ENCODE results near the gene SNTB2. TPM values are rescaled to one million over a fixed set of nuclear protein-coding genes. Genes with fewer than 3 reads are reported as not detected.

Gene SNTB2
- total and polyA plus RNA-seq, 2 donors (not counting 3 experiments of a cell fraction or from before 2014, with no cell fraction given): 24.9 to 73.7 TPM

DNA sequence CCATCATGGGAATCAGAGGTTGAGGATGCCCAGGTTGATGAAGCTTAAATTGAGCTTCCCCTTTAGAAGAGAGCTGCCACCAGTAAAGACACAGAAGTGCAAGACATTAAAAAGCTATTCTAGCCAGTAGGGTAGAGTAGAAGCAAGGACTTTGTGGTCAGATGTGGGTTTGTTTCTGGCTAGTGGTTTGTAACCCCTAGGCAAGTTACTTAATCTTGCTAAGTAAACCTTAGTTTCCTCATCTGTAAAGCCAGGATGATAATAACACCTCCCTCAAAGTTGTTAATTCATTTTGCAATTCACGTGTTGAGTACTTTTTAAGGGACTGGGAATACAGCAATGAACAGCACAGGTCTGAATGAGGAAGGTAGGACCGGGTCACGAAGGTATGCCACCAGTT is 3.6 kb downstream of the SNTB2 start:
- H3K9ac ChIP-seq (replicated peaks; ENCODE audit: extremely low read depth, insufficient read depth, low read length): no peak overlapping the region
- no peak for TF ChIP-seq FOS (IDR thresholded peaks at IDR 0.05; ENCODE audit: borderline replicate concordance, insufficient read depth, low read length)
- no peak for TF ChIP-seq GATA2 (IDR thresholded peaks at IDR 0.05; ENCODE audit: insufficient read depth, insufficient read length, low read depth, low read length)
- no peak for TF ChIP-seq JUN (IDR thresholded peaks at IDR 0.05; ENCODE audit: borderline replicate concordance, insufficient read depth, insufficient read length, low read depth)
- TF ChIP-seq MYC (IDR thresholded peaks at IDR 0.05; ENCODE audit: low read depth, low read length): no peak
- no peak for TF ChIP-seq POLR2AphosphoS5 (IDR thresholded peaks at IDR 0.05; ENCODE audit: insufficient read depth, low read depth, low read length)
- TF ChIP-seq, protein P1, sequence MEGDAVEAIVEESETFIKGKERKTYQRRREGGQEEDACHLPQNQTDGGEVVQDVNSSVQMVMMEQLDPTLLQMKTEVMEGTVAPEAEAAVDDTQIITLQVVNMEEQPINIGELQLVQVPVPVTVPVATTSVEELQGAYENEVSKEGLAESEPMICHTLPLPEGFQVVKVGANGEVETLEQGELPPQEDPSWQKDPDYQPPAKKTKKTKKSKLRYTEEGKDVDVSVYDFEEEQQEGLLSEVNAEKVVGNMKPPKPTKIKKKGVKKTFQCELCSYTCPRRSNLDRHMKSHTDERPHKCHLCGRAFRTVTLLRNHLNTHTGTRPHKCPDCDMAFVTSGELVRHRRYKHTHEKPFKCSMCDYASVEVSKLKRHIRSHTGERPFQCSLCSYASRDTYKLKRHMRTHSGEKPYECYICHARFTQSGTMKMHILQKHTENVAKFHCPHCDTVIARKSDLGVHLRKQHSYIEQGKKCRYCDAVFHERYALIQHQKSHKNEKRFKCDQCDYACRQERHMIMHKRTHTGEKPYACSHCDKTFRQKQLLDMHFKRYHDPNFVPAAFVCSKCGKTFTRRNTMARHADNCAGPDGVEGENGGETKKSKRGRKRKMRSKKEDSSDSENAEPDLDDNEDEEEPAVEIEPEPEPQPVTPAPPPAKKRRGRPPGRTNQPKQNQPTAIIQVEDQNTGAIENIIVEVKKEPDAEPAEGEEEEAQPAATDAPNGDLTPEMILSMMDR (IDR thresholded peaks at IDR 0.05; ENCODE audit: extremely low read depth in 1 of 2, insufficient read depth in 1 of 2, low read depth in 1 of 2, low read length in 2 of 2): no peak
- no peak for TF ChIP-seq MAX (IDR thresholded peaks at IDR 0.05; ENCODE audit: insufficient read depth, insufficient read length)
- TF ChIP-seq POLR2A (IDR thresholded peaks at IDR 0.05; ENCODE audit: low read depth, low read length): no peak
- TF ChIP-seq EZH2 (IDR thresholded peaks at IDR 0.05; ENCODE audit: borderline replicate concordance, low read depth, low read length, severe bottlenecking): no peak
- H2AFZ ChIP-seq (ENCODE audit: low read depth, low read length): no peak overlapping the region
- no peak overlapping the region for H3K4me3 ChIP-seq (replicated peaks in 1 of 3; ENCODE audit: insufficient read depth in 1 of 3, low read depth in 1 of 3, low read length in 3 of 3)
- intact Hi-C loops (cut with micrococcal nuclease): no loop called here
- H3K79me2 ChIP-seq (ENCODE audit: control insufficient read depth, insufficient read depth, low read length): peaks cover 78% of the 10 kb centered on the region
- no peaks in the 10 kb centered on the region for H3K9me1 ChIP-seq (replicated peaks; ENCODE audit: control insufficient read depth, extremely low read depth, insufficient read depth, low read length)
- H3K9me3 ChIP-seq (replicated peaks; ENCODE audit: control insufficient read depth, insufficient read depth, low read length): no peaks in the 10 kb centered on the region
- H3K4me1 ChIP-seq (ENCODE audit: control insufficient read depth, extremely low read depth, insufficient read depth, low read length): peaks cover 31% of the 10 kb centered on the region
- H3K4me2 ChIP-seq (ENCODE audit: insufficient read depth, low read length): peak overlapping the region; percentile 99
- no peaks in the 10 kb centered on the region for H3K27me3 ChIP-seq (ENCODE audit: control insufficient read depth in 2 of 2, insufficient read depth in 2 of 2, low read length in 2 of 2)
- no TSS peak for BruUV-seq (replicated peaks)
- POLR2A ChIA-PET: no interaction called here
- H4K20me1 ChIP-seq (replicated peaks; ENCODE audit: control insufficient read depth, extremely low read depth, insufficient read depth, low read length): peaks cover 4% of the 10 kb centered on the region
- DNase-seq (ENCODE audit: low read depth, low spot score): no peak
- dilution Hi-C loops (cut with MboI; ENCODE audit: extremely low pct_ligation_motif_present, low sequenced_read_pairs): no loop called here
- no peak overlapping the region for H3K27ac ChIP-seq (ENCODE audit: insufficient read depth, low read depth, low read length)
- no peaks in the 10 kb centered on the region for H3K36me3 ChIP-seq (ENCODE audit: control insufficient read depth in 2 of 2, extremely low read depth in 1 of 2, insufficient read depth in 2 of 2, low read length in 2 of 2)
- CTCF ChIA-PET: interaction anchor here (0.8 to 1.2 kb wide), 5 partner anchors 11 to 95 kb away, joined by 3 to 5 read pairs (median 3); no protein-coding TSS in a partner anchor
- no peak for FAIRE-seq

Data from endothelial cell of umbilical vein (primary cell).